HL-60 (cell line): Measurements from ENCODE around the gene ZNF839.

Experiments
- GABPA ChIP-seq: IDR thresholded peaks from 2 replicates; pipeline ENCODE4 v1.6.1; 2012; ENCODE audit warnings: low read depth
- POLR2AphosphoS5 ChIP-seq: IDR thresholded peaks from 2 replicates; pipeline ENCODE4 v1.6.1; 2012; ENCODE audit warnings: low read depth
- SPI1 ChIP-seq: IDR thresholded peaks from 2 replicates; pipeline ENCODE4 v1.6.1; 2012; ENCODE audit warnings: low read depth, mild to moderate bottlenecking, borderline replicate concordance
- TF ChIP-seq, protein P1 (sequence below): IDR thresholded peaks from one replicate; pipeline ENCODE4 v1.5.1; 2011; ENCODE audit warnings: low read length, control low read depth, inconsistent platforms; ENCODE audit not compliant: insufficient read depth
- TF ChIP-seq, protein P2 (sequence below): IDR thresholded peaks from 2 replicates; pipeline ENCODE4 v1.6.1; 2012; ENCODE audit warnings: low read depth; ENCODE audit not compliant: insufficient replicate concordance

DNA sequence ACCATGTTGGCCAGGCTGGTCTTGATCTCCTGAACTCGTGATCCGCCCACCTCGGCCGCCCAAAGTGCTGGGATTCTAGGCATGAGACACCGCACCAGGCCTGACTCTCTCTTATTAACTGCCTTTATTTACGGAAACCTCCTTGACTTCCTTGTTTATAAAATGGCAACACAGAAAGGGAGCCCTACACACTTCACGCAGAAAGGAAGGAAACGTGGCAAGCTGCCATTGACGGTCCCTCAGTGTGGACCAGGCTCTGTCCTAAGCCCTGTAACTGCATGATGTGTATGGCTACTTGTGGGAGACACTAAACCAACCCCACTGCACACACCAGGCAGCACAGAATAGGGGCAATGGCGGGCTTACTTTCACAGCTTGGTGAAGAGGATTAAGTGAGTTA is 31.5 kb downstream of the ZNF839 start:
- TF ChIP-seq, protein P1, sequence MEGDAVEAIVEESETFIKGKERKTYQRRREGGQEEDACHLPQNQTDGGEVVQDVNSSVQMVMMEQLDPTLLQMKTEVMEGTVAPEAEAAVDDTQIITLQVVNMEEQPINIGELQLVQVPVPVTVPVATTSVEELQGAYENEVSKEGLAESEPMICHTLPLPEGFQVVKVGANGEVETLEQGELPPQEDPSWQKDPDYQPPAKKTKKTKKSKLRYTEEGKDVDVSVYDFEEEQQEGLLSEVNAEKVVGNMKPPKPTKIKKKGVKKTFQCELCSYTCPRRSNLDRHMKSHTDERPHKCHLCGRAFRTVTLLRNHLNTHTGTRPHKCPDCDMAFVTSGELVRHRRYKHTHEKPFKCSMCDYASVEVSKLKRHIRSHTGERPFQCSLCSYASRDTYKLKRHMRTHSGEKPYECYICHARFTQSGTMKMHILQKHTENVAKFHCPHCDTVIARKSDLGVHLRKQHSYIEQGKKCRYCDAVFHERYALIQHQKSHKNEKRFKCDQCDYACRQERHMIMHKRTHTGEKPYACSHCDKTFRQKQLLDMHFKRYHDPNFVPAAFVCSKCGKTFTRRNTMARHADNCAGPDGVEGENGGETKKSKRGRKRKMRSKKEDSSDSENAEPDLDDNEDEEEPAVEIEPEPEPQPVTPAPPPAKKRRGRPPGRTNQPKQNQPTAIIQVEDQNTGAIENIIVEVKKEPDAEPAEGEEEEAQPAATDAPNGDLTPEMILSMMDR: no peak
- TF ChIP-seq POLR2AphosphoS5 (no peak), GABPA (no peak), SPI1 (peak; percentile 13; the same call in 1 of the 2 replicates)
- TF ChIP-seq, protein P2, sequence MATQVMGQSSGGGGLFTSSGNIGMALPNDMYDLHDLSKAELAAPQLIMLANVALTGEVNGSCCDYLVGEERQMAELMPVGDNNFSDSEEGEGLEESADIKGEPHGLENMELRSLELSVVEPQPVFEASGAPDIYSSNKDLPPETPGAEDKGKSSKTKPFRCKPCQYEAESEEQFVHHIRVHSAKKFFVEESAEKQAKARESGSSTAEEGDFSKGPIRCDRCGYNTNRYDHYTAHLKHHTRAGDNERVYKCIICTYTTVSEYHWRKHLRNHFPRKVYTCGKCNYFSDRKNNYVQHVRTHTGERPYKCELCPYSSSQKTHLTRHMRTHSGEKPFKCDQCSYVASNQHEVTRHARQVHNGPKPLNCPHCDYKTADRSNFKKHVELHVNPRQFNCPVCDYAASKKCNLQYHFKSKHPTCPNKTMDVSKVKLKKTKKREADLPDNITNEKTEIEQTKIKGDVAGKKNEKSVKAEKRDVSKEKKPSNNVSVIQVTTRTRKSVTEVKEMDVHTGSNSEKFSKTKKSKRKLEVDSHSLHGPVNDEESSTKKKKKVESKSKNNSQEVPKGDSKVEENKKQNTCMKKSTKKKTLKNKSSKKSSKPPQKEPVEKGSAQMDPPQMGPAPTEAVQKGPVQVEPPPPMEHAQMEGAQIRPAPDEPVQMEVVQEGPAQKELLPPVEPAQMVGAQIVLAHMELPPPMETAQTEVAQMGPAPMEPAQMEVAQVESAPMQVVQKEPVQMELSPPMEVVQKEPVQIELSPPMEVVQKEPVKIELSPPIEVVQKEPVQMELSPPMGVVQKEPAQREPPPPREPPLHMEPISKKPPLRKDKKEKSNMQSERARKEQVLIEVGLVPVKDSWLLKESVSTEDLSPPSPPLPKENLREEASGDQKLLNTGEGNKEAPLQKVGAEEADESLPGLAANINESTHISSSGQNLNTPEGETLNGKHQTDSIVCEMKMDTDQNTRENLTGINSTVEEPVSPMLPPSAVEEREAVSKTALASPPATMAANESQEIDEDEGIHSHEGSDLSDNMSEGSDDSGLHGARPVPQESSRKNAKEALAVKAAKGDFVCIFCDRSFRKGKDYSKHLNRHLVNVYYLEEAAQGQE: no peak
